Kidney epithelial cell (primary cell): ENCODE data around the gene BMP6. TPM values are rescaled to one million over a fixed set of nuclear protein-coding genes. Genes with fewer than 3 reads are reported as not detected.
"Not testable (repeated sequence)": the region's sequence is repeated elsewhere in the genome, so short reads cannot be mapped to it uniquely, and the experiment has no call there.

ENCODE experiments used
- DNase-seq: peaks from one replicate; pipeline ENCODE4 v3.0.0-alpha.2; 2010; ENCODE audit warnings: low read depth
- H3K27me3 ChIP-seq: 2 replicates; pipeline ENCODE4 v1.6.0; 2011; ENCODE audit warnings: low read length; ENCODE audit not compliant: control insufficient read depth, insufficient read depth
- H3K36me3 ChIP-seq: 2 replicates; pipeline ENCODE4 v1.5.1; 2011; ENCODE audit warnings: low read length; ENCODE audit not compliant: control insufficient read depth, insufficient read depth
- H3K4me3 ChIP-seq: 2 replicates; pipeline ENCODE4 v1.5.1; 2011; ENCODE audit warnings: low read depth, mild to moderate bottlenecking, control low read depth, low read length
- total RNA-seq: library from RNA; depleted of rRNA; stranded (reverse); fragments of >200 nt; gene quantifications from 2 replicates; pipeline ENCODE4 v1.2.3, GENCODE V29; 2015
- TF ChIP-seq, protein P1 (sequence below): IDR thresholded peaks from 2 replicates; pipeline ENCODE4 v1.5.1; 2011; ENCODE audit warnings: mild to moderate bottlenecking, moderate library complexity, low read length, control low read depth, inconsistent platforms; ENCODE audit not compliant: insufficient read depth, poor library complexity, severe bottlenecking

Gene BMP6
- total RNA-seq, 1 donor from 2014 or later = 1.1 TPM

DNA sequence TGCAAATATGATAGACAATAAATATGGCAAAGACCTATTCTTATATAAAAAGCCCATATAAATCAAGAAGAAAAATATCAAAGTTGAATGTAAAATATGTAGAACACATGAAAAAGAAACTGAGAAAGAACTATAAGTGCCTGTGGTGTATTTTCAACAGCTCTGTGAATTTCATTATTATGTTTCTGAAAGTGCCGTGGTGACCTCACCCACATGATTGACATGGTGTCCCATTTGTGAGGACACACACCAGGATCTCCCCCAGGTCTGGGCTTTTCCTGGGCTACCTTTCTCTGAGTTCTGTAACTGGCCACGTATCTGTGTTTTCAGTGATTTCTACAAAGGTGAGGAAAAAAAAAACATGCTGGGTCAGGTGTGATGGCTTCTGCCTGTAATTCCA is 86.7 kb downstream of the BMP6 start:
- H3K4me3 ChIP-seq = no peak overlapping the region
- H3K27me3 ChIP-seq = no peaks in the 10 kb centered on the region
- TF ChIP-seq, protein P1, sequence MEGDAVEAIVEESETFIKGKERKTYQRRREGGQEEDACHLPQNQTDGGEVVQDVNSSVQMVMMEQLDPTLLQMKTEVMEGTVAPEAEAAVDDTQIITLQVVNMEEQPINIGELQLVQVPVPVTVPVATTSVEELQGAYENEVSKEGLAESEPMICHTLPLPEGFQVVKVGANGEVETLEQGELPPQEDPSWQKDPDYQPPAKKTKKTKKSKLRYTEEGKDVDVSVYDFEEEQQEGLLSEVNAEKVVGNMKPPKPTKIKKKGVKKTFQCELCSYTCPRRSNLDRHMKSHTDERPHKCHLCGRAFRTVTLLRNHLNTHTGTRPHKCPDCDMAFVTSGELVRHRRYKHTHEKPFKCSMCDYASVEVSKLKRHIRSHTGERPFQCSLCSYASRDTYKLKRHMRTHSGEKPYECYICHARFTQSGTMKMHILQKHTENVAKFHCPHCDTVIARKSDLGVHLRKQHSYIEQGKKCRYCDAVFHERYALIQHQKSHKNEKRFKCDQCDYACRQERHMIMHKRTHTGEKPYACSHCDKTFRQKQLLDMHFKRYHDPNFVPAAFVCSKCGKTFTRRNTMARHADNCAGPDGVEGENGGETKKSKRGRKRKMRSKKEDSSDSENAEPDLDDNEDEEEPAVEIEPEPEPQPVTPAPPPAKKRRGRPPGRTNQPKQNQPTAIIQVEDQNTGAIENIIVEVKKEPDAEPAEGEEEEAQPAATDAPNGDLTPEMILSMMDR = no peak
- H3K36me3 ChIP-seq = no peaks in the 10 kb centered on the region
- no peak for DNase-seq

DNA sequence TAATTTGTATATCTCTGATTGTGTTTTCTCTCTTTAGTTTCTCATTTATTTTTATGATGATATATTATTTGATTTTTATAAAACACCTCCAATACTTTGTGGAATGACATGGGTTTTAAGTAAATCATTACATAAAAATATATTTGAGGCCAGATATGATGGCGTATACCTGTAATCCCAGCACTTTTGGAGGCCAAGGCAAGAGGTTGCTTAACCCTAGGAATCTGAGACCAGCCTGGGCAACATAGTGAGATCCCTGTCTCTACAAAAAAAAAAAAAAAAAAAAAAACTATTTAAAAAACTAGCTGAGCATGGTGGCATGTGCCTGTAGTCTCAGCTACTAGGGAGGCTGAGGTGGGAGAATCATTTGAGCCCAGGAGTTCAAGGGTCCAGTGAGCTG is 87.3 kb downstream of the BMP6 start:
- TF ChIP-seq, protein P1 = no peak
- H3K36me3 ChIP-seq = no peaks in the 10 kb centered on the region
- H3K27me3 ChIP-seq = no peaks in the 10 kb centered on the region
- H3K4me3 ChIP-seq = no peak overlapping the region
- DNase-seq = no peak

DNA sequence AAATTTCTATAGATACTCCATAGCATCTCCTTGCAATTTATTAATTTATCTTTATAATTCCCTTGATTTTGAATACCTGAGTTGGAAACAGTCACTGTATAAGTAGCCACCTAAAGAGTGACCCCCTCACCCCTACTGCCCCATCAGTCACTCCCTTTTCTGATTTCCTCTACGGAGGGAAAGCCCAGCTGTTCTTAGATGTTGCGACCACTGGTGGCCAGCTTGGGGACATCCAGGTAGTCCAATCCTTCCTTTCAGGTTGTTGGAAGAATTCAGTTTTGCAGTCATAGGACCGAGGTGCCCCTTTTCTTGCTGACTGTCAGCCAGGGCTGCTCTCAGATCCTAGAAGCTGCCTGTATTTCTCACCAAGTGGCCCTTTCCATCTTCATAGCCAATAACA is 87.8 kb downstream of the BMP6 start:
- H3K36me3 ChIP-seq = no peaks in the 10 kb centered on the region
- no peak for DNase-seq
- H3K4me3 ChIP-seq = no peak overlapping the region
- no peaks in the 10 kb centered on the region for H3K27me3 ChIP-seq
- TF ChIP-seq, protein P1 = no peak

DNA sequence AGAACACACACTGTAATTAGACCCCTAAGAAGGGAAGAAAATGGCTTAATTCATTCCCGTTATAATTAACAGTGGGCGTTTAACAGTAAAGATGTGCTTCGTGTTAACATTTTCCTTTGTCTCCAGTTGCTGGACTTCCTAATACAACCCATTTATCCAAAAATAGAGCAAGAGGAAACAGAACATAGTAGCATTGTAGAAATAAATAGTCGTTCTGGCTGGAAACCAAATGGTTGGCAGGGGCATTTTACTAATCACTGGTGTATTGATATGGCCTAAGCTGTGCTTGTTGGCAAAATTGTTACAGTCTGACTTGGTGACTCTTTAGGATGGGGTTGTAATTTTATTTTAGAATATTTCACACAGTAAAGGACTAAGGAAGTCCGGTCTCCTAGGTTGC is 89.8 kb downstream of the BMP6 start:
- DNase-seq = no peak
- H3K27me3 ChIP-seq = no peaks in the 10 kb centered on the region
- H3K36me3 ChIP-seq = no peaks in the 10 kb centered on the region
- TF ChIP-seq, protein P1 = no peak
- no peak overlapping the region for H3K4me3 ChIP-seq

DNA sequence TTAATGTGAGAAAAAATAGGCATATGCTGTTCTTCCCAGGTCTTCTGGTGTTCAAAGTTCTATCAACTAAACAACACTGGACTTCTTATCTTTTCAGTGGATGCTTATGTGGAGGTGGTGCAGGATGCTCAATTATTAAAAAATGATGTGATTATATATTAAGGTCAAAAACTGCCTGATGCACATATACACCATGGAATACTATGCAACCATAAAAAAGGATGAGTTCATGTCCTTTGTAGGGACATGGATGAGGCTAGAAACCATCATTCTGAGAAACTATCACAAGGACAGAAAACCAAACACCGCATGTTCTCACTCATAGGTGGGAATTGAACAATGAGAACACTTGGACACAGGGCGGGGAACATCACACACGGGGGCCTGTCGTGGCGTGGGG is 91.3 kb downstream of the BMP6 start:
- H3K27me3 ChIP-seq, DNase-seq, H3K36me3 ChIP-seq, H3K4me3 ChIP-seq: not testable (repeated sequence)

DNA sequence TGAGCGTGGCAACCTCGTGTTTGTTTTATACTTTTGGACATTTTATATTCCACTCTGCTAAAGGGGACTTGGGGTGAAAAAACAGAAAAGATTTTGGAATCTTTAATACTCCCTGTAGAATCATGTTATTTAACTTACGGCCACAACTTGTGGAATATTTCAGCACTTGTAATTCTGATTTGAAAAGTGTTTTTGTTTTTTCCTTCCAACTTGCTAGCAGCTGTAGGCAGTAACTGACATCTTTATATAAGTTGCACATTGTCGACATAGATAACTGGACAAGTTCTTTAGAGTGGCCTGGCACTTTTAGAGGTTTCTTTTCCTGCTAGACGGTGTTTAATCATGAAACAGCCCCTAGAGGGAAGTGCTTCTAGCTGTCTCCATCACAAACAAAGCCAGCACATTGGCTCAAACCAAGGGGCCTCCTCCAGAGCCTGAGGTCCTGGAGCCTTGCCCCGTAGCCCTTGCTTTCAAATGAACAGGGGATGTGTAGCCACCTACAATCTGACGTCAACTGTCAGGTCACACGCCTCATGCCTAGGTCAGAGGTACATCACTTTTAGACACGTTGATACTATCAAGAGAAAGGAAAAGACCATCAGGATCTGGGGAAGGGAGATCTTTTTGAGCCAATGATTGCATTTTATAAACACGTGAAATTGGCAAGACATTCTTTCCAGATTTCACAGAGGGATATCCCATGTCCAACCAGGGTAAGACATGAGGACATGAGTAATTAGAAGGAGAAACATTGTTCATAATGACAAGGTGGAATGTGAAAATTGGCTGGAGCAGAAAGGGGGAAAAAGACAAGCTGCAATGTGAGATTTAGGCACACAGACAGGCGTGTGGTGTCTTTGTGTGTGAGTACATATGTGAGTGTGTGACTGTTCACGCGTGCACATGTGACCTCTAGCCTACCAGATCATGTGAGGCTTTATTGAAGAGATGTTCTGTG is 92.6 kb downstream of the BMP6 start:
- no peak for DNase-seq
- no peak overlapping the region for H3K4me3 ChIP-seq
- no peaks in the 10 kb centered on the region for H3K27me3 ChIP-seq
- TF ChIP-seq, protein P1 = no peak
- H3K36me3 ChIP-seq = no peaks in the 10 kb centered on the region
